Smooth muscle cell (in vitro differentiated cells): ENCODE results near the gene VIL1. TPM values are rescaled to one million over a fixed set of nuclear protein-coding genes. Genes with fewer than 3 reads are reported as not detected.

Experiments used
- DNase-seq: peaks from one replicate; lab custom pipeline; 2025; ENCODE audit not compliant: unreplicated experiment; lab: John Stamatoyannopoulos, UW
- H2AFZ ChIP-seq: fragments of 200-600 bp; sonication (generic); 2 replicates; pipeline ENCODE4 v1.6.0; 2016; ENCODE audit warnings: antibody characterized with exemption, low read depth, mild to moderate bottlenecking
- H3F3A ChIP-seq: fragments of 200-600 bp; sonication (generic); 2 replicates; pipeline ENCODE4 v1.6.0; 2017; ENCODE audit warnings: antibody characterized with exemption, low read depth
- H3K27ac ChIP-seq: fragments of 200-600 bp; sonication (generic); 2 replicates; pipeline ENCODE4 v1.5.1; 2016; ENCODE audit warnings: low read depth, mild to moderate bottlenecking
- H3K27me3 ChIP-seq: fragments of 200-600 bp; sonication (generic); 2 replicates; pipeline ENCODE4 v1.6.1; 2016; ENCODE audit warnings: low read depth, mild to moderate bottlenecking
- H3K36me3 ChIP-seq: fragments of 200-600 bp; sonication (generic); 2 replicates; pipeline ENCODE4 v1.5.1; 2016; ENCODE audit warnings: low read depth
- H3K4me1 ChIP-seq: fragments of 200-600 bp; sonication (generic); 2 replicates; pipeline ENCODE4 v1.5.1; 2016; ENCODE audit warnings: low read depth
- H3K4me2 ChIP-seq: fragments of 200-600 bp; sonication (generic); 2 replicates; pipeline ENCODE4 v1.6.0; 2016; ENCODE audit warnings: mild to moderate bottlenecking
- H3K4me3 ChIP-seq: fragments of 200-600 bp; sonication (generic); 2 replicates; pipeline ENCODE4 v1.5.1; 2016; ENCODE audit warnings: mild to moderate bottlenecking
- H3K79me2 ChIP-seq: fragments of 200-600 bp; sonication (generic); 2 replicates; pipeline ENCODE4 v1.6.0; 2016; ENCODE audit warnings: low read depth, mild to moderate bottlenecking
- H3K9ac ChIP-seq: fragments of 200-600 bp; sonication (generic); 2 replicates; pipeline ENCODE4 v1.6.0; 2016; ENCODE audit warnings: low read depth
- H3K9me3 ChIP-seq: fragments of 200-600 bp; sonication (generic); replicated peaks from 2 replicates; pipeline ENCODE4 v1.5.1; 2016; ENCODE audit warnings: low read depth
- H4K20me1 ChIP-seq: fragments of 200-600 bp; sonication (generic); 2 replicates; pipeline ENCODE4 v1.6.0; 2016; ENCODE audit warnings: low read depth
- WGBS: methylation state at CpG from one replicate; pipeline ENCODE4 v1.1.7; 2016; ENCODE audit warnings: low lambda C conversion rate; 5-methylcytosine and 5-hydroxymethylcytosine counted together
- polyA plus RNA-seq: library from polyadenylated mRNA; unstranded; fragments of >200 nt; fragmentation: Nextera tagmentation; extraction: Ambion mirVana; gene quantifications from 2 replicates; pipeline ENCODE4 v1.2.1, GENCODE V29; 2016
- total RNA-seq: library from RNA; depleted of rRNA; stranded (reverse); fragments of >200 nt; gene quantifications from 2 replicates; pipeline ENCODE4 v1.2.3, GENCODE V29; 2014
- TF ChIP-seq, protein P1 (sequence below): fragments of 200-600 bp; sonication (generic); IDR thresholded peaks from 2 replicates; pipeline ENCODE4 v1.5.1; 2017; ENCODE audit warnings: borderline replicate concordance, mild to moderate bottlenecking, antibody characterized with exemption; ENCODE audit not compliant: insufficient read depth, poor library complexity, severe bottlenecking

The VIL1 gene
- total and polyA plus RNA-seq, 2 experiments from 2014 or later: 0.15 TPM; not detected in 1

DNA sequence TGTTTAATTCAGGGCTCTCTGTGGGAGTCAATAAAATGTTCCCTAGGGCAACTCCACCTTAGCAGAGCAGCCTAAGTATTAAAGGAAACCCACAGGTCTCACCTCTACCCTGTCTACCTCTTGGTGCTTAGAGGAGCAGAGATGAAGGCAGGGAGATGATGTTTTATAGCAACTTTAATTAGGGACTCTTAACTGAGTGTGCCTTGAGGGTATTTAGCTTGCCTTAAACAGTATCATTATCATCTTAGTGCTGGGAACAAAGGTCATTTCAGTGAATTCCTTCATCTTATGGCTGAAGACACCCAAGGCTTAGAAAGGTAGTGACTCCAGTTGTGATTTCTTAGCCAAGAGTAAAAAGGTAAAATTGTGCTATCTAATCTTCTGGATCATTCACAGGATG is 26.7 kb downstream of the VIL1 start:
- DNase-seq: no peak
- no peak overlapping the region for H3K9ac ChIP-seq
- no peak overlapping the region for H2AFZ ChIP-seq
- TF ChIP-seq, protein P1, sequence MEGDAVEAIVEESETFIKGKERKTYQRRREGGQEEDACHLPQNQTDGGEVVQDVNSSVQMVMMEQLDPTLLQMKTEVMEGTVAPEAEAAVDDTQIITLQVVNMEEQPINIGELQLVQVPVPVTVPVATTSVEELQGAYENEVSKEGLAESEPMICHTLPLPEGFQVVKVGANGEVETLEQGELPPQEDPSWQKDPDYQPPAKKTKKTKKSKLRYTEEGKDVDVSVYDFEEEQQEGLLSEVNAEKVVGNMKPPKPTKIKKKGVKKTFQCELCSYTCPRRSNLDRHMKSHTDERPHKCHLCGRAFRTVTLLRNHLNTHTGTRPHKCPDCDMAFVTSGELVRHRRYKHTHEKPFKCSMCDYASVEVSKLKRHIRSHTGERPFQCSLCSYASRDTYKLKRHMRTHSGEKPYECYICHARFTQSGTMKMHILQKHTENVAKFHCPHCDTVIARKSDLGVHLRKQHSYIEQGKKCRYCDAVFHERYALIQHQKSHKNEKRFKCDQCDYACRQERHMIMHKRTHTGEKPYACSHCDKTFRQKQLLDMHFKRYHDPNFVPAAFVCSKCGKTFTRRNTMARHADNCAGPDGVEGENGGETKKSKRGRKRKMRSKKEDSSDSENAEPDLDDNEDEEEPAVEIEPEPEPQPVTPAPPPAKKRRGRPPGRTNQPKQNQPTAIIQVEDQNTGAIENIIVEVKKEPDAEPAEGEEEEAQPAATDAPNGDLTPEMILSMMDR: no peak
- H3K4me3 ChIP-seq: no peak overlapping the region
- no peaks in the 10 kb centered on the region for H3K4me1 ChIP-seq
- H3K79me2 ChIP-seq: no peaks in the 10 kb centered on the region
- H3K4me2 ChIP-seq: no peak overlapping the region
- H3F3A ChIP-seq: no peaks in the 10 kb centered on the region
- H3K27ac ChIP-seq: no peak overlapping the region
- no peaks in the 10 kb centered on the region for H3K36me3 ChIP-seq
- no peaks in the 10 kb centered on the region for H3K9me3 ChIP-seq
- H4K20me1 ChIP-seq: no peaks in the 10 kb centered on the region
- no peaks in the 10 kb centered on the region for H3K27me3 ChIP-seq

GRCh38 chr2:218446547-218446946 is 27.6 kb downstream of the VIL1 start:
- Histone ChIP-seq H3K36me3 (no peaks in the 10 kb centered on the region), H3K4me2 (no peak overlapping the region), H3K27ac (no peak overlapping the region), H3K27me3 (no peaks in the 10 kb centered on the region), H3F3A (no peaks in the 10 kb centered on the region), H3K9me3 (no peaks in the 10 kb centered on the region), H2AFZ (no peak overlapping the region), H4K20me1 (no peaks in the 10 kb centered on the region), H3K79me2 (no peaks in the 10 kb centered on the region), H3K9ac (no peak overlapping the region), H3K4me1 (no peaks in the 10 kb centered on the region), H3K4me3 (no peak overlapping the region)
- WGBS: 98% methylated on average over 6 of the region's 6 CpGs
- TF ChIP-seq, protein P1: no peak
- DNase-seq: no peak

DNA sequence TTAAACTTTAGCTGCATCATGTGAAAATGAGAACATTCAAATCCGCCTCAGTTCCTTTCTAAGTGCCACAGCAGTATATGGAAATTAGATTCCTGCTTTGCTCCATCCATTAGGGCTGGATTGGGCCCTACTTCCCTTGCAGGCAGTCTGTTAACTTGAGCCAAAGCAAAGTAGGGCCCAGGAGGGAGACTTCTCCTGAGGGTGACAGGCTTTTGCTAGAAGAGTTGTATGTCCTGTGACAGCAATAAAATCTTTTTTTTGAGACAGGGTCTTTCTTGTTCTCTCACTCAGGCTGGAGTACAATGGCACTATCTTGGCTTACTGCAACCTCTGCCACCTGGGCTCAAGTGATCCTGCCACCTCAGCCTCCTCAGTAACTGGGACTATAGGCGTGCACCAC is 28.1 kb downstream of the VIL1 start:
- H3K4me3 ChIP-seq: no peak overlapping the region

DNA sequence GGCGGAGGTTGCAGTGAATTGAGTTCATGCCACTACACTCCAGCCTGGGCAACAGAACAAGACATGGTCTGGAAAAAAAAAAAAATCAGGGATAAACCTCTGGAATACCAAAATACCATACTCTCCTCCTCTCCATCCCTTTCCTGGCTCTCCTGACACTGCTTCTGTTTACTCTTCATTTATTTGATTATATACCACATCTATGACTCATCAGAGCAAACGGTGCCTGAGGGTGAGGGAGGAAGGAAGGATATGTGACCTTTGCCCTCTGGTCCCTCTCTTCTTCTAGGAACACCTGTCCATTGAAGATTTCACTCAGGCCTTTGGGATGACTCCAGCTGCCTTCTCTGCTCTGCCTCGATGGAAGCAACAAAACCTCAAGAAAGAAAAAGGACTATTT is 30.0 kb downstream of the VIL1 start:
- TF ChIP-seq, protein P1: no peak
- 62% methylated on average over 3 of the region's 3 CpGs for WGBS
- DNase-seq: no peak

More for the DNA sequence above, 28.1 kb downstream of the VIL1 start:
- Histone ChIP-seq H3K9me3 (no peaks in the 10 kb centered on the region), H3F3A (no peaks in the 10 kb centered on the region), H3K4me1 (no peaks in the 10 kb centered on the region), H4K20me1 (no peaks in the 10 kb centered on the region), H3K27me3 (no peaks in the 10 kb centered on the region), H3K79me2 (no peaks in the 10 kb centered on the region), H3K4me2 (no peak overlapping the region), H3K9ac (no peak overlapping the region), H2AFZ (no peak overlapping the region), H3K27ac (no peak overlapping the region), H3K36me3 (no peaks in the 10 kb centered on the region)
- TF ChIP-seq, protein P1: no peak
- WGBS: 100% methylated on average over 2 of the region's 2 CpGs
- no peak for DNase-seq

More for the DNA sequence above, 30.0 kb downstream of the VIL1 start:
- Histone ChIP-seq H3K79me2 (no peaks in the 10 kb centered on the region), H3K27ac (no peak overlapping the region), H3K27me3 (no peaks in the 10 kb centered on the region), H4K20me1 (no peaks in the 10 kb centered on the region), H3K36me3 (no peaks in the 10 kb centered on the region), H3K4me1 (no peaks in the 10 kb centered on the region), H3K9ac (no peak overlapping the region), H3K9me3 (no peaks in the 10 kb centered on the region), H2AFZ (no peak overlapping the region), H3F3A (no peaks in the 10 kb centered on the region), H3K4me3 (no peak overlapping the region), H3K4me2 (no peak overlapping the region)
